WTC11 (cell line): ENCODE measurements around the gene KLHL35.

Source experiments
- JUN ChIP-seq: sonication (generic); formaldehyde crosslinking; IDR thresholded peaks from 2 replicates; pipeline ENCODE4 v1.8.0; 2023; ENCODE audit warnings: mild to moderate bottlenecking, missing genetic modification reagents
- TEAD4 ChIP-seq: sonication (generic); formaldehyde crosslinking; IDR thresholded peaks from 2 replicates; pipeline ENCODE4 v1.8.0; 2022; ENCODE audit warnings: mild to moderate bottlenecking, missing genetic modification reagents
- TF ChIP-seq, protein P1 (sequence below): sonication (generic); formaldehyde crosslinking; IDR thresholded peaks from 2 replicates; pipeline ENCODE4 v1.8.1; 2022; ENCODE audit warnings: mild to moderate bottlenecking, moderate library complexity, missing genetic modification reagents
- TF ChIP-seq, protein P2 (sequence below): sonication (generic); formaldehyde crosslinking; IDR thresholded peaks from 2 replicates; pipeline ENCODE4 v1.8.1; 2023; ENCODE audit warnings: mild to moderate bottlenecking, missing genetic modification reagents, borderline replicate concordance
- TF ChIP-seq, protein P3 (sequence below): sonication (generic); formaldehyde crosslinking; IDR thresholded peaks from 2 replicates; pipeline ENCODE4 v1.8.1; 2023; ENCODE audit warnings: mild to moderate bottlenecking, missing genetic modification reagents, moderate library complexity
- TF ChIP-seq, protein P4 (sequence below): fragments of 200-600 bp; IDR thresholded peaks from 2 replicates; pipeline ENCODE4 v1.8.0; 2022; ENCODE audit warnings: antibody characterized with exemption
- TF ChIP-seq, protein P5 (sequence below): sonication (generic); formaldehyde crosslinking; IDR thresholded peaks from 2 replicates; pipeline ENCODE4 v1.8.1; 2023; ENCODE audit warnings: mild to moderate bottlenecking, missing genetic modification reagents
- TF ChIP-seq, protein P6 (sequence below): sonication (generic); formaldehyde crosslinking; IDR thresholded peaks from 2 replicates; pipeline ENCODE4 v1.8.1; 2022; ENCODE audit warnings: missing genetic modification reagents, borderline replicate concordance

DNA sequence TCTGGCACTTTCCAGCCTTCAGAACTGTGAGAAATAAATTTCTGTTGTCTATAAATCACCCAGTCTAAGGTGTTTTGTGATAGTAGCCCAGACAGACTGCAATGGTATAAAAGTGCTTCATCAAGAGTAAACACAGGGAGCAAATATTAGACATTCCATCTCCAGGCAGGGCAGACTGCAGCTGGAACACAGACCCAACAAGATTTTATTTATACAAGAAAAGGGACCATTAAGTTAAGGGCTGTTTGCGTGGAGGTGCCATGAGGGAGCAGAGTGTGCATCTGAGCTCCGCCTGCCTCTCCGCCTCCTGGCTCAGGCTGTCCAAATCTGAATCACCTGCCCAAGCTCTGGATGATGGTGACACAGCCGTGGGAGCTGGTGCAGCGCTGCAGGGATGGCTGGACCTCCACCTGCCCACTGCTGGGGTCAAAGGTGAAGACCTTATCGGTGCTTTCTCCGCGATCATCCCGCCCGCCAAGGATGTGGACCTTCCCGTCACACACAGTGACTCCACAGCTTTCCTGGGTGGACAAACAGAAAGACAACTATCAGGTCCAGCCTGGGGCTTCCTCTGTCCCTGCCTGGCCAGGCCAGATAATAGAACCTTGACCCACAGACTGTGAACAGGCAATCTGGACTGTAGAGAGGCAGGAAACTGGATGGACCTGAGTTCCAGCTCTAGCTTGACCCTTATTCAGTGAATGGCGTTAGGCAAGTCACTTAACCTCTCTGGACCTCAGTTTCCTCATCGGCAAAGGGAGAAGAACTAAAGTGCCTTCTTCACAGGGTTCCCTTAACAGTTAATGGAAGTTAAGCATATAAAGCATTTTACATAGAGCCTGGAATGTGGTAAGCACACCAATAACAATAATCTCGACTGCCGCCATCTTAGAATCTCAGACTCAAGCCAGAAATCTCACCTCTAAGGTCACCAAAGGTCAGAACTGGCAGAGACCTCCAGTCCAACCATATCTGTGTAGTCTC, 10.5 kb downstream of the KLHL35 start:
- TF ChIP-seq, protein P1, sequence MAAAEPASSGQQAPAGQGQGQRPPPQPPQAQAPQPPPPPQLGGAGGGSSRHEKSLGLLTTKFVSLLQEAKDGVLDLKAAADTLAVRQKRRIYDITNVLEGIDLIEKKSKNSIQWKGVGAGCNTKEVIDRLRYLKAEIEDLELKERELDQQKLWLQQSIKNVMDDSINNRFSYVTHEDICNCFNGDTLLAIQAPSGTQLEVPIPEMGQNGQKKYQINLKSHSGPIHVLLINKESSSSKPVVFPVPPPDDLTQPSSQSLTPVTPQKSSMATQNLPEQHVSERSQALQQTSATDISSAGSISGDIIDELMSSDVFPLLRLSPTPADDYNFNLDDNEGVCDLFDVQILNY (CRISPR knock-in tag), result no peak
- TF ChIP-seq TEAD4 (no peak), JUN (CRISPR knock-in tag) (no peak)
- TF ChIP-seq, protein P2, sequence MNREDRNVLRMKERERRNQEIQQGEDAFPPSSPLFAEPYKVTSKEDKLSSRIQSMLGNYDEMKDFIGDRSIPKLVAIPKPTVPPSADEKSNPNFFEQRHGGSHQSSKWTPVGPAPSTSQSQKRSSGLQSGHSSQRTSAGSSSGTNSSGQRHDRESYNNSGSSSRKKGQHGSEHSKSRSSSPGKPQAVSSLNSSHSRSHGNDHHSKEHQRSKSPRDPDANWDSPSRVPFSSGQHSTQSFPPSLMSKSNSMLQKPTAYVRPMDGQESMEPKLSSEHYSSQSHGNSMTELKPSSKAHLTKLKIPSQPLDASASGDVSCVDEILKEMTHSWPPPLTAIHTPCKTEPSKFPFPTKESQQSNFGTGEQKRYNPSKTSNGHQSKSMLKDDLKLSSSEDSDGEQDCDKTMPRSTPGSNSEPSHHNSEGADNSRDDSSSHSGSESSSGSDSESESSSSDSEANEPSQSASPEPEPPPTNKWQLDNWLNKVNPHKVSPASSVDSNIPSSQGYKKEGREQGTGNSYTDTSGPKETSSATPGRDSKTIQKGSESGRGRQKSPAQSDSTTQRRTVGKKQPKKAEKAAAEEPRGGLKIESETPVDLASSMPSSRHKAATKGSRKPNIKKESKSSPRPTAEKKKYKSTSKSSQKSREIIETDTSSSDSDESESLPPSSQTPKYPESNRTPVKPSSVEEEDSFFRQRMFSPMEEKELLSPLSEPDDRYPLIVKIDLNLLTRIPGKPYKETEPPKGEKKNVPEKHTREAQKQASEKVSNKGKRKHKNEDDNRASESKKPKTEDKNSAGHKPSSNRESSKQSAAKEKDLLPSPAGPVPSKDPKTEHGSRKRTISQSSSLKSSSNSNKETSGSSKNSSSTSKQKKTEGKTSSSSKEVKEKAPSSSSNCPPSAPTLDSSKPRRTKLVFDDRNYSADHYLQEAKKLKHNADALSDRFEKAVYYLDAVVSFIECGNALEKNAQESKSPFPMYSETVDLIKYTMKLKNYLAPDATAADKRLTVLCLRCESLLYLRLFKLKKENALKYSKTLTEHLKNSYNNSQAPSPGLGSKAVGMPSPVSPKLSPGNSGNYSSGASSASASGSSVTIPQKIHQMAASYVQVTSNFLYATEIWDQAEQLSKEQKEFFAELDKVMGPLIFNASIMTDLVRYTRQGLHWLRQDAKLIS (CRISPR knock-in tag), result no peak
- TF ChIP-seq, protein P3, sequence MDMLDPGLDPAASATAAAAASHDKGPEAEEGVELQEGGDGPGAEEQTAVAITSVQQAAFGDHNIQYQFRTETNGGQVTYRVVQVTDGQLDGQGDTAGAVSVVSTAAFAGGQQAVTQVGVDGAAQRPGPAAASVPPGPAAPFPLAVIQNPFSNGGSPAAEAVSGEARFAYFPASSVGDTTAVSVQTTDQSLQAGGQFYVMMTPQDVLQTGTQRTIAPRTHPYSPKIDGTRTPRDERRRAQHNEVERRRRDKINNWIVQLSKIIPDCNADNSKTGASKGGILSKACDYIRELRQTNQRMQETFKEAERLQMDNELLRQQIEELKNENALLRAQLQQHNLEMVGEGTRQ (CRISPR knock-in tag), result no peak
- TF ChIP-seq, protein P4, sequence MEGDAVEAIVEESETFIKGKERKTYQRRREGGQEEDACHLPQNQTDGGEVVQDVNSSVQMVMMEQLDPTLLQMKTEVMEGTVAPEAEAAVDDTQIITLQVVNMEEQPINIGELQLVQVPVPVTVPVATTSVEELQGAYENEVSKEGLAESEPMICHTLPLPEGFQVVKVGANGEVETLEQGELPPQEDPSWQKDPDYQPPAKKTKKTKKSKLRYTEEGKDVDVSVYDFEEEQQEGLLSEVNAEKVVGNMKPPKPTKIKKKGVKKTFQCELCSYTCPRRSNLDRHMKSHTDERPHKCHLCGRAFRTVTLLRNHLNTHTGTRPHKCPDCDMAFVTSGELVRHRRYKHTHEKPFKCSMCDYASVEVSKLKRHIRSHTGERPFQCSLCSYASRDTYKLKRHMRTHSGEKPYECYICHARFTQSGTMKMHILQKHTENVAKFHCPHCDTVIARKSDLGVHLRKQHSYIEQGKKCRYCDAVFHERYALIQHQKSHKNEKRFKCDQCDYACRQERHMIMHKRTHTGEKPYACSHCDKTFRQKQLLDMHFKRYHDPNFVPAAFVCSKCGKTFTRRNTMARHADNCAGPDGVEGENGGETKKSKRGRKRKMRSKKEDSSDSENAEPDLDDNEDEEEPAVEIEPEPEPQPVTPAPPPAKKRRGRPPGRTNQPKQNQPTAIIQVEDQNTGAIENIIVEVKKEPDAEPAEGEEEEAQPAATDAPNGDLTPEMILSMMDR, result no peak
- TF ChIP-seq, protein P5, sequence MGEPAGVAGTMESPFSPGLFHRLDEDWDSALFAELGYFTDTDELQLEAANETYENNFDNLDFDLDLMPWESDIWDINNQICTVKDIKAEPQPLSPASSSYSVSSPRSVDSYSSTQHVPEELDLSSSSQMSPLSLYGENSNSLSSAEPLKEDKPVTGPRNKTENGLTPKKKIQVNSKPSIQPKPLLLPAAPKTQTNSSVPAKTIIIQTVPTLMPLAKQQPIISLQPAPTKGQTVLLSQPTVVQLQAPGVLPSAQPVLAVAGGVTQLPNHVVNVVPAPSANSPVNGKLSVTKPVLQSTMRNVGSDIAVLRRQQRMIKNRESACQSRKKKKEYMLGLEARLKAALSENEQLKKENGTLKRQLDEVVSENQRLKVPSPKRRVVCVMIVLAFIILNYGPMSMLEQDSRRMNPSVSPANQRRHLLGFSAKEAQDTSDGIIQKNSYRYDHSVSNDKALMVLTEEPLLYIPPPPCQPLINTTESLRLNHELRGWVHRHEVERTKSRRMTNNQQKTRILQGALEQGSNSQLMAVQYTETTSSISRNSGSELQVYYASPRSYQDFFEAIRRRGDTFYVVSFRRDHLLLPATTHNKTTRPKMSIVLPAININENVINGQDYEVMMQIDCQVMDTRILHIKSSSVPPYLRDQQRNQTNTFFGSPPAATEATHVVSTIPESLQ (CRISPR knock-in tag), result no peak
- TF ChIP-seq, protein P6, sequence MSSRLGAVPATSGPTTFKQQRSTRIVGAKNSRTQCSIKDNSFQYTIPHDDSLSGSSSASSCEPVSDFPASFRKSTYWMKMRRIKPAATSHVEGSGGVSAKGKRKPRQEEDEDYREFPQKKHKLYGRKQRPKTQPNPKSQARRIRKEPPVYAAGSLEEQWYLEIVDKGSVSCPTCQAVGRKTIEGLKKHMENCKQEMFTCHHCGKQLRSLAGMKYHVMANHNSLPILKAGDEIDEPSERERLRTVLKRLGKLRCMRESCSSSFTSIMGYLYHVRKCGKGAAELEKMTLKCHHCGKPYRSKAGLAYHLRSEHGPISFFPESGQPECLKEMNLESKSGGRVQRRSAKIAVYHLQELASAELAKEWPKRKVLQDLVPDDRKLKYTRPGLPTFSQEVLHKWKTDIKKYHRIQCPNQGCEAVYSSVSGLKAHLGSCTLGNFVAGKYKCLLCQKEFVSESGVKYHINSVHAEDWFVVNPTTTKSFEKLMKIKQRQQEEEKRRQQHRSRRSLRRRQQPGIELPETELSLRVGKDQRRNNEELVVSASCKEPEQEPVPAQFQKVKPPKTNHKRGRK (CRISPR knock-in tag), result no peak
